Endodermal cell (in vitro differentiated cells): ENCODE measurements around the gene LY86. TPM values are rescaled to one million over a fixed set of nuclear protein-coding genes. Genes with fewer than 3 reads are reported as not detected.

Experiments
- DNase-seq: peaks from one replicate; pipeline ENCODE4 v3.0.0-alpha.2; 2017
- H3K27ac ChIP-seq: 2 replicates; pipeline ENCODE4 v1.5.1; 2013; ENCODE audit warnings: mild to moderate bottlenecking, low read depth, low read length, moderate library complexity
- H3K27me3 ChIP-seq: 2 replicates; pipeline ENCODE4 v1.6.1; 2013; ENCODE audit warnings: mild to moderate bottlenecking, low read length, moderate library complexity; ENCODE audit not compliant: insufficient read depth, control insufficient read depth, poor library complexity, severe bottlenecking
- H3K36me3 ChIP-seq: 2 replicates; pipeline ENCODE4 v1.7.0; 2013; ENCODE audit warnings: mild to moderate bottlenecking, low read length, moderate library complexity; ENCODE audit not compliant: control insufficient read depth, insufficient read depth
- H3K4me1 ChIP-seq: one replicate; pipeline ENCODE4 v1.7.0; 2013; ENCODE audit warnings: low read length; ENCODE audit not compliant: control insufficient read depth, insufficient read depth
- H3K4me3 ChIP-seq: 2 replicates; pipeline ENCODE4 v1.5.1; 2013; ENCODE audit warnings: mild to moderate bottlenecking, low read length, moderate library complexity
- H3K9ac ChIP-seq: 2 replicates; pipeline ENCODE4 v1.6.1; 2013; ENCODE audit warnings: mild to moderate bottlenecking, low read length, moderate library complexity; ENCODE audit not compliant: poor library complexity, severe bottlenecking; ENCODE audit errors: extremely low read depth
- H3K9me3 ChIP-seq: 2 replicates; pipeline ENCODE4 v1.6.1; 2013; ENCODE audit warnings: mild to moderate bottlenecking, low read length, moderate library complexity; ENCODE audit not compliant: control insufficient read depth
- H3K27ac Mint-ChIP-seq: 2 replicates; pipeline ENCODE4 v1.8.0; 2020; ENCODE audit warnings: mixed read lengths
- H3K27me3 Mint-ChIP-seq: 2 replicates; pipeline ENCODE4 v1.8.0; 2021; ENCODE audit warnings: mild to moderate bottlenecking, mixed read lengths; ENCODE audit not compliant: insufficient read depth
- H3K36me3 Mint-ChIP-seq: 2 replicates; pipeline ENCODE4 v1.8.0; 2020; ENCODE audit warnings: low read depth, mixed read lengths
- H3K4me1 Mint-ChIP-seq: 2 replicates; pipeline ENCODE4 v1.8.0; 2020; ENCODE audit warnings: mixed read lengths
- H3K4me3 Mint-ChIP-seq: 2 replicates; pipeline ENCODE4 v1.8.0; 2020; ENCODE audit warnings: mild to moderate bottlenecking, moderate library complexity, mixed read lengths
- H3K9me3 Mint-ChIP-seq: 2 replicates; pipeline ENCODE4 v1.8.0; 2020; ENCODE audit warnings: mild to moderate bottlenecking, mixed read lengths
- CTCF ChIP-seq: fragments of 200-600 bp; sonication (generic); conservative IDR thresholded peaks from 2 replicates; pipeline ENCODE4 v1.5.0; 2021; ENCODE audit warnings: antibody characterized with exemption, mild to moderate bottlenecking
- WGBS, 2 experiments: methylation state at CpG; one replicate each; pipeline versions ENCODE4 v1.1.5 to v1.1.7; 2013; ENCODE audit warnings: missing lambda C conversion rate in 2 of 2, mixed read lengths in 1 of 2; ENCODE audit not compliant: insufficient coverage in 1 of 2, insufficient read length in 1 of 2; 5-methylcytosine and 5-hydroxymethylcytosine counted together
- total RNA-seq, 2 donors: library from RNA; stranded (reverse); fragmentation: NEBNext Ultra II Directional in 1 of 2; extraction: Animal tissue kit (Norgen Biotek cat#: 25700) in 1 of 2; gene quantifications; 2 replicates in 1 of 2; 3 replicates in 1 of 2; pipeline ENCODE4 v1.2.1, GENCODE V29; 2021

Gene LY86
- total RNA-seq, 2 donors from 2014 or later = not detected

- Histone ChIP-seq H3K4me3 (no peak overlapping the region), H3K9me3 (no peaks in the 10 kb centered on the region), H3K4me1 (no peaks in the 10 kb centered on the region), H3K9ac (no peak overlapping the region), H3K36me3 (no peaks in the 10 kb centered on the region), H3K27me3 (peaks cover 6% of the 10 kb centered on the region), H3K27ac (no peak overlapping the region)
- DNase-seq = no peak
- 80% methylated on average over 2 of the region's 4 CpGs; no CpG with 5 or more reads in 1 of the 2 experiments for WGBS, 2 experiments
- TF ChIP-seq CTCF = no peak
- Mint-ChIP-seq H3K27me3 (peaks cover 4% of the 10 kb centered on the region), H3K9me3 (peaks cover 4% of the 10 kb centered on the region), H3K4me3 (no peak overlapping the region), H3K27ac (no peak overlapping the region), H3K36me3 (peaks cover under 1% of the 10 kb centered on the region), H3K4me1 (peaks cover 12% of the 10 kb centered on the region)
These were observed 31.0 kb upstream of the LY86 start for GRCh38 chr6:6557504-6557839.

GRCh38 chr6:6557886-6558285 is 30.6 kb upstream of the LY86 start:
- H3K4me3 Mint-ChIP-seq = no peak overlapping the region
- H3K27ac ChIP-seq = no peak overlapping the region
- H3K9me3 Mint-ChIP-seq = peaks cover 6% of the 10 kb centered on the region
- H3K9me3 ChIP-seq = no peaks in the 10 kb centered on the region
- H3K4me1 ChIP-seq = no peaks in the 10 kb centered on the region
- H3K36me3 ChIP-seq = no peaks in the 10 kb centered on the region
- H3K9ac ChIP-seq = no peak overlapping the region
- peaks cover 6% of the 10 kb centered on the region for H3K27me3 ChIP-seq
- TF ChIP-seq CTCF = no peak
- WGBS, 2 experiments = 90 to 92% methylated on average over 7 of the region's 7 CpGs
- H3K27me3 Mint-ChIP-seq = peaks cover 4% of the 10 kb centered on the region
- H3K4me3 ChIP-seq = no peak overlapping the region
- peaks cover 3% of the 10 kb centered on the region for H3K36me3 Mint-ChIP-seq
- no peak for DNase-seq
- H3K27ac Mint-ChIP-seq = no peak overlapping the region
- H3K4me1 Mint-ChIP-seq = peaks cover 12% of the 10 kb centered on the region

- no peak for DNase-seq
- peaks cover 17% of the 10 kb centered on the region for H3K9me3 Mint-ChIP-seq
- H3K4me3 Mint-ChIP-seq = no peak overlapping the region
- H3K4me1 ChIP-seq = no peaks in the 10 kb centered on the region
- TF ChIP-seq CTCF = no peak
- H3K36me3 Mint-ChIP-seq = peaks cover 3% of the 10 kb centered on the region
- no peak overlapping the region for H3K4me3 ChIP-seq
- H3K27me3 ChIP-seq = peaks cover 6% of the 10 kb centered on the region
- no peak overlapping the region for H3K27ac Mint-ChIP-seq
- H3K9me3 ChIP-seq = peaks cover 7% of the 10 kb centered on the region
- peaks cover 15% of the 10 kb centered on the region for H3K4me1 Mint-ChIP-seq
- no peaks in the 10 kb centered on the region for H3K36me3 ChIP-seq
- no peak overlapping the region for H3K9ac ChIP-seq
- H3K27ac ChIP-seq = no peak overlapping the region
- 81 to 94% methylated on average over 4 to 6 of the region's 6 CpGs for WGBS, 2 experiments
- peaks cover 4% of the 10 kb centered on the region for H3K27me3 Mint-ChIP-seq
These were observed 28.4 kb upstream of the LY86 start for GRCh38 chr6:6559994-6560570.
